K562 (cell line): ENCODE results near the gene SETD4. TPM values are rescaled to one million over a fixed set of nuclear protein-coding genes. Genes with fewer than 3 reads are reported as not detected.
A peak's percentile ranks its signal among the peaks of the same experiment; 100 is the strongest.

ENCODE experiments used
- FOXK2 ChIP-seq, 2 experiments: fragments of 450-650 bp; IDR thresholded peaks in 1 of 2; conservative IDR thresholded peaks in 1 of 2; 2 replicates each; pipeline ENCODE4 v1.6.1; 2016; ENCODE audit warnings: low read depth in 2 of 2, mild to moderate bottlenecking in 1 of 2
- HNRNPH1 ChIP-seq: fragments of 200-400 bp; formaldehyde crosslinking; optimal IDR thresholded peaks from 2 replicates; pipeline ENCODE3; 2017; ENCODE audit warnings: low read depth, mild to moderate bottlenecking, low read length, moderate library complexity
- HNRNPLL ChIP-seq: fragments of 200-400 bp; formaldehyde crosslinking; IDR thresholded peaks from 2 replicates; pipeline ENCODE4 v1.6.1; 2017; ENCODE audit warnings: low read length, low read depth, mild to moderate bottlenecking; ENCODE audit not compliant: poor library complexity, severe bottlenecking
- MED1 ChIP-seq: sonication (generic); formaldehyde crosslinking; IDR thresholded peaks from 2 replicates; pipeline ENCODE4 v1.8.1; 2023; ENCODE audit warnings: missing genetic modification reagents, borderline replicate concordance
- MGA ChIP-seq: fragments of 450-650 bp; IDR thresholded peaks from 2 replicates; pipeline ENCODE4 v1.6.1; 2016; ENCODE audit warnings: mild to moderate bottlenecking, moderate library complexity
- RAD21 ChIP-seq, 2 experiments: fragments of 250-450 bp in 1 of 2; fragments of 450-650 bp in 1 of 2; sonication (Bioruptor Pico) in 1 of 2; formaldehyde crosslinking in 1 of 2; IDR thresholded peaks in 1 of 2; conservative IDR thresholded peaks in 1 of 2; 2 replicates each; pipeline versions ENCODE4 v1.4.0 to v1.8.0; 2020 to 2022; ENCODE audit warnings: mild to moderate bottlenecking in 2 of 2, moderate library complexity in 1 of 2
- SMARCB1 ChIP-seq: IDR thresholded peaks from 2 replicates; pipeline ENCODE4 v1.6.1; 2011; ENCODE audit warnings: improper control_type of control experiment, low read depth; ENCODE audit not compliant: insufficient read length
- SPI1 ChIP-seq: IDR thresholded peaks from 2 replicates; pipeline ENCODE4 v1.6.1; 2011; ENCODE audit warnings: low read depth, low read length, control low read depth, borderline replicate concordance
- SREBF2 ChIP-seq: sonication (generic); formaldehyde crosslinking; IDR thresholded peaks from 2 replicates; pipeline ENCODE4 v1.4.0; 2020; ENCODE audit warnings: mild to moderate bottlenecking, missing genetic modification reagents
- SRSF1 ChIP-seq: fragments of 200-400 bp; formaldehyde crosslinking; IDR thresholded peaks from 2 replicates; pipeline ENCODE4 v1.6.1; 2017; ENCODE audit warnings: mild to moderate bottlenecking, low read depth, low read length, moderate library complexity
- ZKSCAN3 ChIP-seq: fragments of 250-450 bp; sonication (Bioruptor Pico); IDR thresholded peaks from 2 replicates; pipeline ENCODE4 v1.4.0; 2020
- polyA plus RNA-seq, 8 experiments: library from polyadenylated mRNA; depleted of rRNA in 4 of 8; stranded (reverse) in 5 of 8; unstranded in 3 of 8; fragments of >200 nt; fragmentation: Nextera tagmentation in 2 of 8; fragmentation: Illumina TruSeq in 1 of 8; extraction: Ambion mirVana in 2 of 8; extraction: Trizol in 1 of 8; gene quantifications; 2 replicates each; pipeline versions ENCODE4 v1.2.1 to v1.2.3, GENCODE V29; 2011 to 2014; ENCODE audit warnings: inconsistent platforms in 1 of 8, missing spikeins in 1 of 8
- total RNA-seq, 7 experiments: library from RNA; depleted of rRNA in 6 of 7; stranded (reverse); fragments of >200 nt in 6 of 7; fragmentation: Illumina TruSeq in 2 of 7; extraction: Trizol in 2 of 7; gene quantifications; 2 replicates each; pipeline versions ENCODE4 v1.2.1 to v1.2.3, GENCODE V29; 2011 to 2021; ENCODE audit warnings: low replicate concordance in 1 of 7
- TF ChIP-seq, protein P1 (sequence below): sonication (generic); formaldehyde crosslinking; IDR thresholded peaks from 2 replicates; pipeline ENCODE4 v1.9.0; 2022; ENCODE audit warnings: mild to moderate bottlenecking, missing genetic modification reagents
- TF ChIP-seq, protein P2 (sequence below): fragments of 450-650 bp; IDR thresholded peaks from 2 replicates; pipeline ENCODE4 v1.6.1; 2016; ENCODE audit warnings: low read depth, mild to moderate bottlenecking, moderate library complexity
- TF ChIP-seq, protein P3 (sequence below): fragments of 250-450 bp; sonication (Bioruptor Pico); IDR thresholded peaks from 2 replicates; pipeline ENCODE4 v1.4.0; 2020; ENCODE audit warnings: mild to moderate bottlenecking

SETD4 gene
- total and polyA plus RNA-seq, 9 of the 15 experiments (the other 6 are each of a cell fraction or from before 2014, with no cell fraction given) = 16.1 to 51.3 (median 25.7) TPM

GRCh38 chr21:36059823-36060158 lies 535 bp downstream of the SETD4 start (continued):
- TF ChIP-seq, protein P1, sequence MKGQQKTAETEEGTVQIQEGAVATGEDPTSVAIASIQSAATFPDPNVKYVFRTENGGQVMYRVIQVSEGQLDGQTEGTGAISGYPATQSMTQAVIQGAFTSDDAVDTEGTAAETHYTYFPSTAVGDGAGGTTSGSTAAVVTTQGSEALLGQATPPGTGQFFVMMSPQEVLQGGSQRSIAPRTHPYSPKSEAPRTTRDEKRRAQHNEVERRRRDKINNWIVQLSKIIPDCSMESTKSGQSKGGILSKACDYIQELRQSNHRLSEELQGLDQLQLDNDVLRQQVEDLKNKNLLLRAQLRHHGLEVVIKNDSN (CRISPR knock-in tag) = peak; percentile 78
- TF ChIP-seq, protein P2, sequence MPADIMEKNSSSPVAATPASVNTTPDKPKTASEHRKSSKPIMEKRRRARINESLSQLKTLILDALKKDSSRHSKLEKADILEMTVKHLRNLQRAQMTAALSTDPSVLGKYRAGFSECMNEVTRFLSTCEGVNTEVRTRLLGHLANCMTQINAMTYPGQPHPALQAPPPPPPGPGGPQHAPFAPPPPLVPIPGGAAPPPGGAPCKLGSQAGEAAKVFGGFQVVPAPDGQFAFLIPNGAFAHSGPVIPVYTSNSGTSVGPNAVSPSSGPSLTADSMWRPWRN = no peak
- TF ChIP-seq HNRNPLL = no peak
- peak; percentile 28; the same call in 1 of the 2 replicates for TF ChIP-seq MGA
- no peak for TF ChIP-seq ZKSCAN3
- TF ChIP-seq HNRNPH1 = no peak
- peak in 1 of 2 experiments; percentile 7; a peak in 1 of 4 replicates for TF ChIP-seq RAD21 (CRISPR knock-in tag; conservative IDR thresholded peaks at IDR 0.05 in 1 of 2, IDR thresholded peaks at IDR 0.05 in 1 of 2)
- TF ChIP-seq FOXK2 (conservative IDR thresholded peaks at IDR 0.05 in 1 of 2, IDR thresholded peaks at IDR 0.05 in 1 of 2; ENCODE audit: low read depth in 2 of 2) = no peak
- no peak for TF ChIP-seq SPI1
- no peak for TF ChIP-seq SMARCB1
- TF ChIP-seq, protein P3, sequence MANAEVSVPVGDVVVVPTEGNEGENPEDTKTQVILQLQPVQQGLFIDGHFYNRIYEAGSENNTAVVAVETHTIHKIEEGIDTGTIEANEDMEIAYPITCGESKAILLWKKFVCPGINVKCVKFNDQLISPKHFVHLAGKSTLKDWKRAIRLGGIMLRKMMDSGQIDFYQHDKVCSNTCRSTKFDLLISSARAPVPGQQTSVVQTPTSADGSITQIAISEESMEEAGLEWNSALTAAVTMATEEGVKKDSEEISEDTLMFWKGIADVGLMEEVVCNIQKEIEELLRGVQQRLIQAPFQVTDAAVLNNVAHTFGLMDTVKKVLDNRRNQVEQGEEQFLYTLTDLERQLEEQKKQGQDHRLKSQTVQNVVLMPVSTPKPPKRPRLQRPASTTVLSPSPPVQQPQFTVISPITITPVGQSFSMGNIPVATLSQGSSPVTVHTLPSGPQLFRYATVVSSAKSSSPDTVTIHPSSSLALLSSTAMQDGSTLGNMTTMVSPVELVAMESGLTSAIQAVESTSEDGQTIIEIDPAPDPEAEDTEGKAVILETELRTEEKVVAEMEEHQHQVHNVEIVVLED (CRISPR knock-in tag) = no peak
- no peak for TF ChIP-seq SRSF1
- no peak for TF ChIP-seq MED1
- 0 out of 2 replicates have a peak, but pooled peaks have one; percentile 27 for TF ChIP-seq SREBF2 (CRISPR knock-in tag)
